PFSK-1 (cell line): ENCODE results near the gene LRCH1.

Experiments
- POLR2AphosphoS5 ChIP-seq: IDR thresholded peaks from 2 replicates; pipeline ENCODE4 v1.6.1; 2012; ENCODE audit warnings: low read depth, mild to moderate bottlenecking, control low read depth, low read length, moderate library complexity
- REST ChIP-seq, 2 experiments: IDR thresholded peaks; 2 replicates each; pipeline versions ENCODE4 v1.6.1 to v1.8.0; 2011 to 2012; ENCODE audit warnings: low read depth in 2 of 2, low read length in 2 of 2, control low read depth in 1 of 2, inconsistent platforms in 1 of 2, mild to moderate bottlenecking in 1 of 2, moderate library complexity in 1 of 2; ENCODE audit not compliant: insufficient read depth in 1 of 2
- SIN3A ChIP-seq: IDR thresholded peaks from 2 replicates; pipeline ENCODE4 v1.6.1; 2012; ENCODE audit warnings: mild to moderate bottlenecking, low read length, moderate library complexity, borderline replicate concordance; ENCODE audit not compliant: insufficient read depth
- TAF1 ChIP-seq: IDR thresholded peaks from 2 replicates; pipeline ENCODE4 v1.6.1; 2012; ENCODE audit warnings: low read length, control low read depth, borderline replicate concordance; ENCODE audit not compliant: insufficient read depth

- TF ChIP-seq POLR2AphosphoS5 (no peak), TAF1 (no peak), REST (IDR thresholded peaks at IDR 0.05; ENCODE audit: insufficient read depth in 1 of 2, low read depth in 2 of 2, low read length in 2 of 2) (no peak), SIN3A (no peak)
These were observed 87.9 kb downstream of the LRCH1 start for GRCh38 chr13:46640843-46641242.
